K562 (cell line): ENCODE results near the gene MYL3. TPM values are rescaled to one million over a fixed set of nuclear protein-coding genes. Genes with fewer than 3 reads are reported as not detected.

Source experiments
- ATAC-seq: fragments of 200-7000 bp; cut with Tn5 transposase; 3 replicates; pipeline ENCODE4 v1.9.1; 2020; ENCODE audit warnings: moderate library complexity
- BruUV-seq: library from RNA; stranded (reverse); fragments of 400-500 nt; replicated peaks from 2 replicates; lab custom pipeline; 2021; lab: Mats Ljungman, UMichigan
- CTCF ChIA-PET: fragments of 300-600 bp; formaldehyde crosslinking; extraction: SDS; loops from one replicate; lab custom pipeline; 2021; ENCODE audit warnings: low intra/inter-chr PET ratio; lab: Yijun Ruan, JAX
- POLR2A ChIA-PET: fragments of 300-600, 350-650 bp; sonication (Branson Sonifier 250); formaldehyde crosslinking; extraction: SDS; loops from one replicate; lab custom pipeline; 2021; ENCODE audit warnings: antibody characterized with exemption, inconsistent platforms; lab: Yijun Ruan, JAX
- DNase-seq, 4 experiments: peaks; one replicate each; pipeline versions ENCODE4 v3.0.0 to v3.0.0-alpha.2; 2011 to 2018; ENCODE audit warnings: low spot score in 3 of 4, mixed read lengths in 3 of 4; ENCODE audit errors: extremely low read depth in 1 of 4
- FAIRE-seq: peaks from 2 replicates; lab custom pipeline; 2011; peaks lifted over from hg19 to GRCh38; lab: Jason Lieb, UNC
- H2AFZ ChIP-seq: 2 replicates; pipeline ENCODE4 v1.6.0; 2011; ENCODE audit warnings: low read depth, low read length, control low read depth, inconsistent platforms
- H3K27ac ChIP-seq: fragments of 200-600 bp; 3 replicates; pipeline ENCODE4 v1.8.0; 2011; ENCODE audit warnings: low read depth, mild to moderate bottlenecking, control low read depth, inconsistent platforms, low read length, moderate library complexity, mixed read lengths; ENCODE audit errors: extremely low read depth
- H3K27me3 ChIP-seq, 2 experiments: fragments of 300-600 bp in 1 of 2; 2 replicates in 1 of 2; 3 replicates in 1 of 2; pipeline versions ENCODE4 v1.6.0 to v1.8.0; 2011; ENCODE audit warnings: inconsistent platforms in 2 of 2, low read length in 2 of 2, mild to moderate bottlenecking in 1 of 2, mixed read lengths in 1 of 2, moderate library complexity in 1 of 2; ENCODE audit not compliant: control insufficient read depth in 2 of 2, insufficient read depth in 2 of 2
- H3K36me3 ChIP-seq: fragments of 300-600 bp; 3 replicates; pipeline ENCODE4 v1.8.0; 2011; ENCODE audit warnings: mild to moderate bottlenecking, low read length, inconsistent platforms; ENCODE audit not compliant: control insufficient read depth, insufficient read depth
- H3K4me1 ChIP-seq, 2 experiments: fragments of 200-600 bp in 1 of 2; replicated peaks in 1 of 2; 2 replicates in 1 of 2; 3 replicates in 1 of 2; pipeline versions ENCODE4 v1.5.1 to v1.8.0; 2011; ENCODE audit warnings: inconsistent platforms in 2 of 2, low read length in 2 of 2, mild to moderate bottlenecking in 1 of 2, mixed read lengths in 1 of 2, moderate library complexity in 1 of 2; ENCODE audit not compliant: control insufficient read depth in 2 of 2, insufficient read depth in 2 of 2
- H3K4me2 ChIP-seq: 2 replicates; pipeline ENCODE4 v1.6.1; 2011; ENCODE audit warnings: low read length, control low read depth, inconsistent platforms, mixed read lengths; ENCODE audit not compliant: insufficient read depth
- H3K4me3 ChIP-seq: fragments of 200-600 bp; sonication (generic), shearing (Covaris generic); 2 replicates; pipeline ENCODE4 v1.5.1; 2016; ENCODE audit warnings: control low read depth, inconsistent platforms
- H3K79me2 ChIP-seq: fragments of 200-600 bp; 3 replicates; pipeline ENCODE4 v1.8.0; 2011; ENCODE audit warnings: low read length, inconsistent platforms; ENCODE audit not compliant: control insufficient read depth, insufficient read depth
- H3K9ac ChIP-seq, 2 experiments: 2 replicates each; pipeline versions ENCODE4 v1.6.0 to v1.6.1; 2011; ENCODE audit warnings: low read depth in 2 of 2, low read length in 2 of 2, control low read depth in 1 of 2, inconsistent platforms in 1 of 2, mild to moderate bottlenecking in 1 of 2, mixed read lengths in 1 of 2; ENCODE audit not compliant: insufficient read depth in 1 of 2
- H3K9me1 ChIP-seq: one replicate; pipeline ENCODE4 v1.6.0; 2011; ENCODE audit warnings: inconsistent platforms, mild to moderate bottlenecking, low read length, moderate library complexity; ENCODE audit not compliant: control insufficient read depth, insufficient read depth
- H3K9me3 ChIP-seq: replicated peaks from 2 replicates; pipeline ENCODE4 v1.5.1; 2011; ENCODE audit warnings: low read depth, low read length, inconsistent platforms; ENCODE audit not compliant: control insufficient read depth, insufficient read depth
- H4K20me1 ChIP-seq: replicated peaks from 2 replicates; pipeline ENCODE4 v1.6.1; 2011; ENCODE audit warnings: low read length, inconsistent platforms, mixed read lengths; ENCODE audit not compliant: control insufficient read depth, insufficient read depth
- C11orf30 ChIP-seq: fragments of 450-650 bp; IDR thresholded peaks from 2 replicates; pipeline ENCODE4 v1.6.1; 2016; ENCODE audit warnings: low read depth, mild to moderate bottlenecking
- CBX2 ChIP-seq: fragments of 200-600 bp; sonication (generic); IDR thresholded peaks from one replicate; pipeline ENCODE4 v1.6.1; 2012; ENCODE audit warnings: mild to moderate bottlenecking, low read length, inconsistent platforms; ENCODE audit not compliant: insufficient read depth, poor library complexity, severe bottlenecking
- CC2D1A ChIP-seq: fragments of 450-650 bp; IDR thresholded peaks from 2 replicates; pipeline ENCODE4 v1.6.1; 2017; ENCODE audit warnings: mild to moderate bottlenecking
- COPS2 ChIP-seq: fragments of 450-650 bp; conservative IDR thresholded peaks from 2 replicates; pipeline ENCODE4 v1.6.1; 2016; ENCODE audit warnings: mild to moderate bottlenecking, moderate library complexity
- E2F8 ChIP-seq: fragments of 450-650 bp; IDR thresholded peaks from 2 replicates; pipeline ENCODE4 v1.7.1; 2018; ENCODE audit warnings: mild to moderate bottlenecking, low read depth; ENCODE audit not compliant: partially characterized antibody
- MBD1 ChIP-seq: fragments of 250-450 bp; sonication (Bioruptor Pico); IDR thresholded peaks from 2 replicates; pipeline ENCODE4 v1.8.0; 2022; ENCODE audit warnings: inconsistent platforms
- MEF2D ChIP-seq: conservative IDR thresholded peaks from 2 replicates; pipeline ENCODE4 v1.6.1; 2016; ENCODE audit warnings: low read depth, missing genetic modification characterization, missing compliant biosample characterization
- MYBL2 ChIP-seq, 2 experiments: fragments of 450-650 bp in 1 of 2; sonication (generic) in 1 of 2; formaldehyde crosslinking in 1 of 2; IDR thresholded peaks; 2 replicates each; pipeline versions ENCODE4 v1.6.1 to v1.8.1; 2017 to 2022; ENCODE audit warnings: borderline replicate concordance in 1 of 2, inconsistent platforms in 1 of 2, low read depth in 1 of 2, mild to moderate bottlenecking in 1 of 2, missing genetic modification reagents in 1 of 2, moderate library complexity in 1 of 2
- NFIX ChIP-seq: fragments of 250-450 bp; sonication (Bioruptor Pico); IDR thresholded peaks from 2 replicates; pipeline ENCODE4 v1.4.0; 2020; ENCODE audit warnings: low read depth, mild to moderate bottlenecking, moderate library complexity
- NR3C1 ChIP-seq: sonication (generic); formaldehyde crosslinking; IDR thresholded peaks from 2 replicates; pipeline ENCODE4 v1.8.1; 2022; ENCODE audit warnings: missing genetic modification reagents
- PHF21A ChIP-seq: fragments of 450-650 bp; IDR thresholded peaks from 2 replicates; pipeline ENCODE4 v1.6.1; 2017; ENCODE audit warnings: low read depth, borderline replicate concordance
- SMAD4 ChIP-seq: fragments of 250-450 bp; sonication (Bioruptor Pico); conservative IDR thresholded peaks from 2 replicates; pipeline ENCODE4 v1.8.0; 2021; ENCODE audit warnings: inconsistent platforms, mild to moderate bottlenecking, moderate library complexity
- SMC3 ChIP-seq: conservative IDR thresholded peaks from 2 replicates; pipeline ENCODE4 v1.6.1; 2011; ENCODE audit warnings: low read depth, low read length, improper control_type of control experiment; ENCODE audit not compliant: insufficient read depth
- TEAD4 ChIP-seq, 2 experiments: sonication (generic) in 1 of 2; formaldehyde crosslinking in 1 of 2; IDR thresholded peaks; 2 replicates each; pipeline versions ENCODE4 v1.6.1 to v1.8.0; 2012 to 2022; ENCODE audit warnings: borderline replicate concordance in 1 of 2, inconsistent platforms in 1 of 2, low read length in 1 of 2, mild to moderate bottlenecking in 1 of 2, missing genetic modification reagents in 1 of 2
- TRIM24 ChIP-seq, 2 experiments: fragments of 450-650 bp; IDR thresholded peaks; 2 replicates each; pipeline ENCODE4 v1.6.1; 2016
- WGBS: fragments of 100-300 bp; shearing (Covaris generic); methylation state at CpG from one replicate; pipeline ENCODE4 v1.1.6; 2016; ENCODE audit warnings: low coverage, mixed read lengths; ENCODE audit not compliant: insufficient coverage; ENCODE audit errors: missing lambda C conversion rate; 5-methylcytosine and 5-hydroxymethylcytosine counted together
- in situ Hi-C: fragments of 300-500 bp; cut with MboI; formaldehyde crosslinking; loops from 4 replicates; pipeline ENCODE4 v1.15.0; 2018; ENCODE audit warnings: inconsistent platforms, mixed read lengths
- intact Hi-C: fragments of 100-400 bp; cut with micrococcal nuclease; formaldehyde crosslinking; loops from 2 replicates; pipeline ENCODE4 v1.14.2; 2022
- polyA plus RNA-seq, 8 experiments: library from polyadenylated mRNA; depleted of rRNA in 4 of 8; stranded (reverse) in 5 of 8; unstranded in 3 of 8; fragments of >200 nt; fragmentation: Nextera tagmentation in 2 of 8; fragmentation: Illumina TruSeq in 1 of 8; extraction: Ambion mirVana in 2 of 8; extraction: Trizol in 1 of 8; gene quantifications; 2 replicates each; pipeline versions ENCODE4 v1.2.1 to v1.2.3, GENCODE V29; 2011 to 2014; ENCODE audit warnings: inconsistent platforms in 1 of 8, missing spikeins in 1 of 8
- total RNA-seq, 7 experiments: library from RNA; depleted of rRNA in 6 of 7; stranded (reverse); fragments of >200 nt in 6 of 7; fragmentation: Illumina TruSeq in 2 of 7; extraction: Trizol in 2 of 7; gene quantifications; 2 replicates each; pipeline versions ENCODE4 v1.2.1 to v1.2.3, GENCODE V29; 2011 to 2021; ENCODE audit warnings: low replicate concordance in 1 of 7
- TF ChIP-seq, protein P1 (sequence below): fragments of 450-650 bp; IDR thresholded peaks from 2 replicates; pipeline ENCODE4 v1.6.1; 2014; ENCODE audit warnings: low read depth, mild to moderate bottlenecking, moderate library complexity, borderline replicate concordance

The MYL3 gene
- total and polyA plus RNA-seq, 9 of the 15 experiments (the other 6 are each of a cell fraction or from before 2014, with no cell fraction given) = 0.14 to 0.45 TPM; not detected in 7

- no peak overlapping the region for H3K4me2 ChIP-seq
- H3K9me1 ChIP-seq = no peaks in the 10 kb centered on the region
- intact Hi-C loops (loop anchor here (10.0 kb wide), 1 partner anchor 512 kb away; no protein-coding TSS in a partner anchor), in situ Hi-C loops (no loop called here)
- H3K9ac ChIP-seq = no peak overlapping the region
- no peak overlapping the region for H3K27ac ChIP-seq
- peaks cover 0 to 9% of the 10 kb centered on the region in 2 experiments; a peak in 2 of 5 replicates for H3K4me1 ChIP-seq
- no peak overlapping the region for H2AFZ ChIP-seq
- H3K9me3 ChIP-seq = no peaks in the 10 kb centered on the region
- ChIA-PET CTCF (no interaction called here), POLR2A (interaction anchor here (1.0 to 1.1 kb wide), 2 partner anchors 9 to 13 kb away, joined by 3 to 5 read pairs; no protein-coding TSS in a partner anchor)
- 7% methylated on average over 7 of the region's 7 CpGs for WGBS
- H3K36me3 ChIP-seq = no peaks in the 10 kb centered on the region
- no peak overlapping the region for H3K4me3 ChIP-seq
- peak; percentile 11 for FAIRE-seq
- peaks cover 17% of the 10 kb centered on the region for H4K20me1 ChIP-seq
- no peak for DNase-seq
- ATAC-seq = no peak
- BruUV-seq = no TSS peak
- peaks cover 2 to 38% of the 10 kb centered on the region in 2 experiments; a peak in 3 of 5 replicates for H3K27me3 ChIP-seq
- no peaks in the 10 kb centered on the region for H3K79me2 ChIP-seq
- no peak for TF ChIP-seq C11orf30
- no peak for TF ChIP-seq PHF21A
- no peak for TF ChIP-seq TRIM24 (IDR thresholded peaks at IDR 0.05)
- TF ChIP-seq NR3C1 (CRISPR knock-in tag) = no peak
- no peak for TF ChIP-seq SMC3
- no peak for TF ChIP-seq CC2D1A
- no peak for TF ChIP-seq CBX2
- no peak for TF ChIP-seq SMAD4 (CRISPR knock-in tag)
- TF ChIP-seq MBD1 (CRISPR knock-in tag) = no peak
- TF ChIP-seq E2F8 = no peak
- TF ChIP-seq MYBL2 (IDR thresholded peaks at IDR 0.05; ENCODE audit: low read depth) = no peak
- TF ChIP-seq MYBL2 (CRISPR knock-in tag; IDR thresholded peaks at IDR 0.05; ENCODE audit: borderline replicate concordance) = no peak
- TF ChIP-seq COPS2 = no peak
- TF ChIP-seq TEAD4 (IDR thresholded peaks at IDR 0.05; ENCODE audit: low read length) = no peak
- TF ChIP-seq TEAD4 (CRISPR knock-in tag; IDR thresholded peaks at IDR 0.05; ENCODE audit: borderline replicate concordance) = no peak
- TF ChIP-seq NFIX (CRISPR knock-in tag) = no peak
- TF ChIP-seq, protein P1, sequence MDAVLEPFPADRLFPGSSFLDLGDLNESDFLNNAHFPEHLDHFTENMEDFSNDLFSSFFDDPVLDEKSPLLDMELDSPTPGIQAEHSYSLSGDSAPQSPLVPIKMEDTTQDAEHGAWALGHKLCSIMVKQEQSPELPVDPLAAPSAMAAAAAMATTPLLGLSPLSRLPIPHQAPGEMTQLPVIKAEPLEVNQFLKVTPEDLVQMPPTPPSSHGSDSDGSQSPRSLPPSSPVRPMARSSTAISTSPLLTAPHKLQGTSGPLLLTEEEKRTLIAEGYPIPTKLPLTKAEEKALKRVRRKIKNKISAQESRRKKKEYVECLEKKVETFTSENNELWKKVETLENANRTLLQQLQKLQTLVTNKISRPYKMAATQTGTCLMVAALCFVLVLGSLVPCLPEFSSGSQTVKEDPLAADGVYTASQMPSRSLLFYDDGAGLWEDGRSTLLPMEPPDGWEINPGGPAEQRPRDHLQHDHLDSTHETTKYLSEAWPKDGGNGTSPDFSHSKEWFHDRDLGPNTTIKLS = no peak
- TF ChIP-seq MEF2D (tag) = no peak
Measured at GRCh38 chr3:46862369-46863025, 747 bp downstream of the MYL3 start.
